KMS-11 (cell line): ENCODE measurements around the gene MAGEB3.

Source experiments
- H2AFZ ChIP-seq: fragments of 200-600 bp; sonication (generic); 2 replicates; pipeline ENCODE4 v1.6.1; 2016; ENCODE audit warnings: antibody characterized with exemption, mixed run types, low read depth
- H3K27ac ChIP-seq: fragments of 200-600 bp; sonication (generic); 2 replicates; pipeline ENCODE4 v1.6.1; 2016; ENCODE audit warnings: mild to moderate bottlenecking, mixed run types
- H3K27me3 ChIP-seq: fragments of 200-600 bp; sonication (generic); 2 replicates; pipeline ENCODE4 v1.6.1; 2017; ENCODE audit warnings: mild to moderate bottlenecking, low read depth, mixed run types, moderate library complexity; ENCODE audit not compliant: insufficient read depth
- H3K36me3 ChIP-seq: fragments of 200-600 bp; sonication (generic); 2 replicates; pipeline ENCODE4 v1.6.1; 2017; ENCODE audit warnings: mild to moderate bottlenecking, mixed run types; ENCODE audit not compliant: insufficient read depth
- H3K4me1 ChIP-seq: fragments of 200-600 bp; sonication (generic); 2 replicates; pipeline ENCODE4 v1.6.1; 2016; ENCODE audit warnings: mild to moderate bottlenecking, low read depth, mixed run types; ENCODE audit not compliant: poor library complexity, severe bottlenecking
- H3K4me2 ChIP-seq: fragments of 200-600 bp; sonication (generic); 2 replicates; pipeline ENCODE4 v1.7.0; 2016; ENCODE audit warnings: mild to moderate bottlenecking, mixed run types
- H3K4me3 ChIP-seq: fragments of 200-600 bp; sonication (generic); IDR thresholded peaks from 2 replicates; pipeline ENCODE4 v1.6.1; 2017; ENCODE audit warnings: low read depth, low read length, mixed read lengths; ENCODE audit not compliant: insufficient read depth
- H3K79me2 ChIP-seq: fragments of 200-600 bp; sonication (generic); 2 replicates; pipeline ENCODE4 v1.6.1; 2016; ENCODE audit warnings: low read depth, mixed run types; ENCODE audit not compliant: insufficient read depth
- H3K9ac ChIP-seq: fragments of 200-600 bp; sonication (generic); 2 replicates; pipeline ENCODE4 v1.6.1; 2016; ENCODE audit warnings: mild to moderate bottlenecking, mixed run types
- H4K20me1 ChIP-seq: fragments of 200-600 bp; sonication (generic); 2 replicates; pipeline ENCODE4 v1.6.1; 2016; ENCODE audit warnings: mild to moderate bottlenecking, mixed run types; ENCODE audit not compliant: insufficient read depth
- CTCF ChIP-seq: fragments of 200-600 bp; sonication (generic); conservative IDR thresholded peaks from 2 replicates; pipeline ENCODE4 v1.6.1; 2017; ENCODE audit warnings: low read depth, mild to moderate bottlenecking, antibody characterized with exemption, low read length, moderate library complexity, mixed read lengths

The MAGEB3 gene

GRCh38 chrX:30261012-30261411 lies 30.6 kb downstream of the MAGEB3 start:
- Histone ChIP-seq H3K4me3 (no peak overlapping the region), H3K27ac (no peak overlapping the region), H3K27me3 (no peaks in the 10 kb centered on the region), H4K20me1 (no peaks in the 10 kb centered on the region), H3K4me1 (no peaks in the 10 kb centered on the region), H3K4me2 (no peak overlapping the region), H3K36me3 (no peaks in the 10 kb centered on the region), H3K79me2 (no peaks in the 10 kb centered on the region), H3K9ac (no peak overlapping the region), H2AFZ (no peak overlapping the region)
- TF ChIP-seq CTCF = no peak

GRCh38 chrX:30262763-30263162 lies 32.3 kb downstream of the MAGEB3 start:
- no peaks in the 10 kb centered on the region for H3K79me2 ChIP-seq
- no peak overlapping the region for H3K9ac ChIP-seq
- no peaks in the 10 kb centered on the region for H4K20me1 ChIP-seq
- H3K4me2 ChIP-seq = no peak overlapping the region
- H3K27me3 ChIP-seq = no peaks in the 10 kb centered on the region
- H3K4me3 ChIP-seq = no peak overlapping the region
- no peaks in the 10 kb centered on the region for H3K4me1 ChIP-seq
- TF ChIP-seq CTCF = no peak
- H2AFZ ChIP-seq = no peak overlapping the region
- H3K27ac ChIP-seq = no peak overlapping the region
- H3K36me3 ChIP-seq = no peaks in the 10 kb centered on the region

- Histone ChIP-seq H3K9ac (no peak overlapping the region), H3K27me3 (no peaks in the 10 kb centered on the region), H3K27ac (no peak overlapping the region), H2AFZ (no peak overlapping the region), H3K36me3 (no peaks in the 10 kb centered on the region), H3K4me3 (no peak overlapping the region), H4K20me1 (no peaks in the 10 kb centered on the region), H3K4me2 (no peak overlapping the region), H3K4me1 (no peaks in the 10 kb centered on the region), H3K79me2 (no peaks in the 10 kb centered on the region)
- no peak for TF ChIP-seq CTCF
Observed at GRCh38 chrX:30270639-30271038, 40.2 kb downstream of the MAGEB3 start.

GRCh38 chrX:30275498-30275897 lies 45.0 kb downstream of the MAGEB3 start:
- Histone ChIP-seq H3K36me3 (no peaks in the 10 kb centered on the region), H4K20me1 (no peaks in the 10 kb centered on the region), H3K4me1 (no peaks in the 10 kb centered on the region), H2AFZ (no peak overlapping the region), H3K4me2 (no peak overlapping the region), H3K79me2 (no peaks in the 10 kb centered on the region), H3K27ac (no peak overlapping the region), H3K27me3 (no peaks in the 10 kb centered on the region), H3K9ac (no peak overlapping the region), H3K4me3 (no peak overlapping the region)
- TF ChIP-seq CTCF = no peak

- Histone ChIP-seq H3K4me2 (no peak overlapping the region), H3K27ac (no peak overlapping the region)
Observed at GRCh38 chrX:30278365-30278764, 47.9 kb downstream of the MAGEB3 start.

More at GRCh38 chrX:30278365-30278764, 47.9 kb downstream of the MAGEB3 start:
- Histone ChIP-seq H3K9ac (no peak overlapping the region), H3K36me3 (no peaks in the 10 kb centered on the region), H3K4me3 (no peak overlapping the region), H2AFZ (no peak overlapping the region), H3K79me2 (no peaks in the 10 kb centered on the region), H3K27me3 (no peaks in the 10 kb centered on the region), H3K4me1 (no peaks in the 10 kb centered on the region), H4K20me1 (no peaks in the 10 kb centered on the region)
- no peak for TF ChIP-seq CTCF
